PFSK-1 (cell line): ENCODE data around the gene RAP1GAP2.

Experiments used
- FOXP2 ChIP-seq: optimal IDR thresholded peaks from 2 replicates; pipeline ENCODE3; 2011; ENCODE audit warnings: borderline replicate concordance, control low read depth, inconsistent platforms; ENCODE audit not compliant: insufficient read depth; ENCODE audit errors: extremely low read length, extremely low read depth
- POLR2AphosphoS5 ChIP-seq: IDR thresholded peaks from 2 replicates; pipeline ENCODE4 v1.6.1; 2012; ENCODE audit warnings: low read depth, mild to moderate bottlenecking, control low read depth, low read length, moderate library complexity
- SIN3A ChIP-seq: IDR thresholded peaks from 2 replicates; pipeline ENCODE4 v1.6.1; 2012; ENCODE audit warnings: mild to moderate bottlenecking, low read length, moderate library complexity, borderline replicate concordance; ENCODE audit not compliant: insufficient read depth
- TAF1 ChIP-seq: IDR thresholded peaks from 2 replicates; pipeline ENCODE4 v1.6.1; 2012; ENCODE audit warnings: low read length, control low read depth, borderline replicate concordance; ENCODE audit not compliant: insufficient read depth
- TF ChIP-seq, protein P1 (sequence below), 2 experiments: IDR thresholded peaks; 2 replicates each; pipeline versions ENCODE4 v1.6.1 to v1.8.0; 2011 to 2012; ENCODE audit warnings: low read depth in 2 of 2, low read length in 2 of 2, control low read depth in 1 of 2, inconsistent platforms in 1 of 2, mild to moderate bottlenecking in 1 of 2, moderate library complexity in 1 of 2; ENCODE audit not compliant: insufficient read depth in 1 of 2

Gene RAP1GAP2

GRCh38 chr17:2982854-2983253 lies 186.6 kb downstream of the RAP1GAP2 start:
- TF ChIP-seq, protein P1, sequence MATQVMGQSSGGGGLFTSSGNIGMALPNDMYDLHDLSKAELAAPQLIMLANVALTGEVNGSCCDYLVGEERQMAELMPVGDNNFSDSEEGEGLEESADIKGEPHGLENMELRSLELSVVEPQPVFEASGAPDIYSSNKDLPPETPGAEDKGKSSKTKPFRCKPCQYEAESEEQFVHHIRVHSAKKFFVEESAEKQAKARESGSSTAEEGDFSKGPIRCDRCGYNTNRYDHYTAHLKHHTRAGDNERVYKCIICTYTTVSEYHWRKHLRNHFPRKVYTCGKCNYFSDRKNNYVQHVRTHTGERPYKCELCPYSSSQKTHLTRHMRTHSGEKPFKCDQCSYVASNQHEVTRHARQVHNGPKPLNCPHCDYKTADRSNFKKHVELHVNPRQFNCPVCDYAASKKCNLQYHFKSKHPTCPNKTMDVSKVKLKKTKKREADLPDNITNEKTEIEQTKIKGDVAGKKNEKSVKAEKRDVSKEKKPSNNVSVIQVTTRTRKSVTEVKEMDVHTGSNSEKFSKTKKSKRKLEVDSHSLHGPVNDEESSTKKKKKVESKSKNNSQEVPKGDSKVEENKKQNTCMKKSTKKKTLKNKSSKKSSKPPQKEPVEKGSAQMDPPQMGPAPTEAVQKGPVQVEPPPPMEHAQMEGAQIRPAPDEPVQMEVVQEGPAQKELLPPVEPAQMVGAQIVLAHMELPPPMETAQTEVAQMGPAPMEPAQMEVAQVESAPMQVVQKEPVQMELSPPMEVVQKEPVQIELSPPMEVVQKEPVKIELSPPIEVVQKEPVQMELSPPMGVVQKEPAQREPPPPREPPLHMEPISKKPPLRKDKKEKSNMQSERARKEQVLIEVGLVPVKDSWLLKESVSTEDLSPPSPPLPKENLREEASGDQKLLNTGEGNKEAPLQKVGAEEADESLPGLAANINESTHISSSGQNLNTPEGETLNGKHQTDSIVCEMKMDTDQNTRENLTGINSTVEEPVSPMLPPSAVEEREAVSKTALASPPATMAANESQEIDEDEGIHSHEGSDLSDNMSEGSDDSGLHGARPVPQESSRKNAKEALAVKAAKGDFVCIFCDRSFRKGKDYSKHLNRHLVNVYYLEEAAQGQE (IDR thresholded peaks at IDR 0.05; ENCODE audit: insufficient read depth in 1 of 2, low read depth in 2 of 2, low read length in 2 of 2) = no peak
- peak; percentile 15 for TF ChIP-seq FOXP2

- TF ChIP-seq, protein P1 (IDR thresholded peaks at IDR 0.05; ENCODE audit: insufficient read depth in 1 of 2, low read depth in 2 of 2, low read length in 2 of 2) = no peak
- TF ChIP-seq FOXP2 (no peak), TAF1 (no peak), SIN3A (no peak), POLR2AphosphoS5 (no peak)
These were observed 187.0 kb downstream of the RAP1GAP2 start for GRCh38 chr17:2983255-2983654.

GRCh38 chr17:2985318-2985717 lies 189.1 kb downstream of the RAP1GAP2 start:
- no peak for TF ChIP-seq SIN3A
- TF ChIP-seq, protein P1 (IDR thresholded peaks at IDR 0.05; ENCODE audit: insufficient read depth in 1 of 2, low read depth in 2 of 2, low read length in 2 of 2) = no peak
- no peak for TF ChIP-seq TAF1
- no peak for TF ChIP-seq FOXP2
- no peak for TF ChIP-seq POLR2AphosphoS5

- TF ChIP-seq SIN3A (no peak), POLR2AphosphoS5 (no peak), TAF1 (no peak), FOXP2 (no peak)
- TF ChIP-seq, protein P1 (IDR thresholded peaks at IDR 0.05; ENCODE audit: insufficient read depth in 1 of 2, low read depth in 2 of 2, low read length in 2 of 2) = no peak
These were observed 190.7 kb downstream of the RAP1GAP2 start for GRCh38 chr17:2986925-2987324.

DNA sequence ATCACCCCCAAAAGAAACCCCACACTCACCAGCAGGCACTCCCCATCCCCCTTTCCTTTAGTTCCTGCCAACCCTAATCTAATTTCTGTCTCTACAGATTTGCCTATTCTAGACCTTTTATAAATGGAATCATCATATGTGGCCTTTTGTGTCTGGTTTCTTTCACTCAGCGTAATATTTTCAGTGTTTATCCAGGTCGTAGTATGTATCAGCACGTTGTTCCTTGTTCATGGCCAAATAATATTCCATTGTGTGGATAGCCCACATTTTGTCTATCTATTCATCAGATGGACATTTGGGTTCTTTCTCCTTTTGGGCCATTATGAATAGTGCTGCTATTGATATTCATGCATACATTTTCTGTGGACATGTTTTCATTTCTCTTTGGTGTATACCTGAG lies 193.6 kb downstream of the RAP1GAP2 start:
- TF ChIP-seq POLR2AphosphoS5 = no peak
- TF ChIP-seq FOXP2 = no peak
- TF ChIP-seq TAF1 = no peak
- TF ChIP-seq, protein P1 (IDR thresholded peaks at IDR 0.05; ENCODE audit: insufficient read depth in 1 of 2, low read depth in 2 of 2, low read length in 2 of 2) = no peak
